GM12875 (cell line): ENCODE data around the gene FANCG.

ENCODE experiments used
- H3K4me3 ChIP-seq: one replicate; pipeline ENCODE4 v1.5.1; 2011; ENCODE audit warnings: low read depth, low read length, control low read depth
- TF ChIP-seq, protein P1 (sequence below): IDR thresholded peaks from 2 replicates; pipeline ENCODE4 v1.5.1; 2011; ENCODE audit warnings: low read depth, mild to moderate bottlenecking, control low read depth, inconsistent platforms, low read length, moderate library complexity, borderline replicate concordance; ENCODE audit not compliant: insufficient read depth

The FANCG gene

DNA sequence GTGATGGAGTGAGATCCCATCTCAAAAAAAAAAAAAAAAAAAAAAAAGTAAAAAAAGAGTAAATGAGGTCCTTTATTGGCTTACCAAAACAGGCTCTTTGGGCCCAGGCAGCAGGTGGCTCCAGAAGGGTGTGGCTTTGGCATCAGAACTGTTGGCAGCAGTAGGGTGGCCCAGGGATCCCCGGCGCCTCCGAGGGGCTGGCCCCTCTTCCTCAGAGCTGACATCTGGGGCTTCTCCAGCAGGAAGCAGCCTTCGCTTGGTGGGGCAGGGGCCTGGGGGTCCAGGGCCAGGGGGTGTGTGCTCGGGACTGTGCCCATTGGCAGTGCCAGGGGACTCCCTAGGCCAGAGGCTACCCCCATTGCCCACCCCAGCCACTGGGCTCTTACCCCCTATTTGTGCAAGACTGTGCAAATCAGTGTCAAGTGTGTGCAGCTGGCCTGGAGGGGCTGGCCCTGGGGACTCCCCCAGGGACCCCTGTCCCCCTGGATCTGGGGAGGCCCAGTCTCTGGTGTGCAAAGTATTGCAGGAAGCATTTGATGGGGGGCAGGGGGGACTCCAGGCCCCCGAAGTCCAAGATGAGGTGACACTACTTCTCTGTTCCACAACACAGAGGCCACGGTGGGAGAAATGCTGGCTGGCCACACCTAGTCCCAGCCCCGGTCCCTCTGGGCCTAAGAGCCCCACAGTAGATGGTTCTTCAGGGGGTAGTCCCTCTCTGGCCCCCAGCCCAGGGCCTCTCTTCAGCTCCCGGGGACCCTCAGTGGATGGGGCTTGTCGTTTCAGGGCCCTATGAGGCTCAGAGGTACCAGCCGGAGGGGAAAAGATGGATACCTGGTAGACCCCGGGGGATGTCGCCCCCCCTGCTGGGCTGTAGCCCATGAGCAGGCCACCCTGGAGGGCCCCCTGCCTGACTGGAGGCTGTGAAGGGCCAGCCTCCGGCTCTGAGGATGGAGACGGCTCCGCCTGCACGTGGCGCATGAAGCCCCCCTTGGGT, 27.9 kb upstream of the FANCG start:
- TF ChIP-seq, protein P1, sequence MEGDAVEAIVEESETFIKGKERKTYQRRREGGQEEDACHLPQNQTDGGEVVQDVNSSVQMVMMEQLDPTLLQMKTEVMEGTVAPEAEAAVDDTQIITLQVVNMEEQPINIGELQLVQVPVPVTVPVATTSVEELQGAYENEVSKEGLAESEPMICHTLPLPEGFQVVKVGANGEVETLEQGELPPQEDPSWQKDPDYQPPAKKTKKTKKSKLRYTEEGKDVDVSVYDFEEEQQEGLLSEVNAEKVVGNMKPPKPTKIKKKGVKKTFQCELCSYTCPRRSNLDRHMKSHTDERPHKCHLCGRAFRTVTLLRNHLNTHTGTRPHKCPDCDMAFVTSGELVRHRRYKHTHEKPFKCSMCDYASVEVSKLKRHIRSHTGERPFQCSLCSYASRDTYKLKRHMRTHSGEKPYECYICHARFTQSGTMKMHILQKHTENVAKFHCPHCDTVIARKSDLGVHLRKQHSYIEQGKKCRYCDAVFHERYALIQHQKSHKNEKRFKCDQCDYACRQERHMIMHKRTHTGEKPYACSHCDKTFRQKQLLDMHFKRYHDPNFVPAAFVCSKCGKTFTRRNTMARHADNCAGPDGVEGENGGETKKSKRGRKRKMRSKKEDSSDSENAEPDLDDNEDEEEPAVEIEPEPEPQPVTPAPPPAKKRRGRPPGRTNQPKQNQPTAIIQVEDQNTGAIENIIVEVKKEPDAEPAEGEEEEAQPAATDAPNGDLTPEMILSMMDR = no peak

DNA sequence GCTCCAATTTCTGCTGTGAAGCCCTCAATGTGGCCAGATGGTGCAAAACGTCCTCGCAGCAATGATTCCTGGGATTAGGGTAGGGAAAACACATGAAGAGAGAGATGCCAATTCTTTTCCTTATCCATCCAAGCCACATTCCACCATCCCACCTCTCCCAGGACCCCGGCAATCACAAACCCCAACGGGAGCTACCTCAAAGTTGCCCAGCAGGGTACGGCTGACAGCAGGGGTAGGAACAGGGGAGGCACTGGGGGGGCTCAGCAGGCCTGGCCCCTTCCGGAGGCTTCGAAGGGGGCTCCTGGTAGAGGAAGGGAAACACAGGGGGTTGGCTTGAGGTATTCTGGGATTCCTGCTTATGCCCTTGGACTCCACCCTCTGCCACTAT, 26.6 kb upstream of the FANCG start:
- H3K4me3 ChIP-seq = no peak overlapping the region
- TF ChIP-seq, protein P1 = no peak

More for the DNA sequence above, 27.9 kb upstream of the FANCG start:
- H3K4me3 ChIP-seq = no peak overlapping the region

DNA sequence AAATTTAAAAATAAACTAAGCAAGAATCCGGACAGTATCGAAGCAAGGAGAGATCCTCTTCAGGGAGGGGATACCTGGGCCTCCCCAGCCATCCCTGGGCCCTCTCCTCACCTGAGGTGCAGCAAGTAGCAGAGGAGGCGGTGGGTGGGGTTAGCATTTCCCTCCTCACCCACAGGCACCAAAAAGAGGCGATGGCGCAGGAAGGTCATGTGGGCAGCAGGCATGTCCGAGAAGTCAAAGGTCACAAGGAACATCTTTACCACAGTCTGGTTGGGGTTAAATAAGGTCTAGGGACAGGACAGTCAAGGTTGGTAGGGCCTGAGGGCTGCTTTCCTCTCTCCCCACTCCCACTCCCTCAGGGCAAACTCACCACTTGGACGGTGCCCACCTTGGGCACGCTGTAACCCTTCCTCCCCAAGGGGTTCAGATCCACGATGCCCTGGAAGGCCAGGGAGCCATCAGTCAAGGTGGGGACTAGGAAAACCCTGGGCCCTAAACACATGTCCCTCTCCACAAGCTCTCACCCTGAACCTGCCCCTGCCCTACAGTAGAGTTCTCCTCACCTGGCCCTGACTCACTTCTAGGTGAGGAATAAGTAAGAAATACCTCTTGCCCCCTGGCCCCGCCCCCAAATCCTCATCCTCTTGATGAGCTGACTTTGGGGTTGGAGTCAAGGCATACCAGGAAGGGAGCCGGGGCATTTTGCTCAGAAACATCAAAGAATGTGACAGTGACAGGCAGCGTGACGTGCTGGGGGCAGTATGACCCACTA, 26.0 kb upstream of the FANCG start:
- TF ChIP-seq, protein P1 = no peak
- H3K4me3 ChIP-seq = no peak overlapping the region

DNA sequence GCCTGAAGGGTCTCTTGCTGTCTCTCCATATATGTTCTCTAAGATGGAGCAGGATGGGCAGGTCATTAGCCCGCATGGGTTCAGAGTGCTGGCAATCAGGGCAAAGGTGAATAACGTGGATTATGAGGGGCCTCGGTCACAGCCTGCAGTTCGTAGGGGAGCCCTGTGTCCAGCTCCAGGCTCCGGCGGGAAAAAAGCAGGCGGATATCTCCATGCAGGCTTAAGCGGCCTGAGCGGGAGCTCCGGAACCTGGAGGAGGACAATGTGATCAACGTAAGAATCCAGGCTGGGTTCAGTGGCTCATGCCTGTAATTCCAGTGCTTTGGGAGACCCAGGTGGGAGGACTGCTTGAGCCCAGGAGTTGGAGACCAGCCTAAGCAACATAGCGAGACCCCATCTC, 25.4 kb upstream of the FANCG start:
- no peak overlapping the region for H3K4me3 ChIP-seq
- TF ChIP-seq, protein P1 = no peak

DNA sequence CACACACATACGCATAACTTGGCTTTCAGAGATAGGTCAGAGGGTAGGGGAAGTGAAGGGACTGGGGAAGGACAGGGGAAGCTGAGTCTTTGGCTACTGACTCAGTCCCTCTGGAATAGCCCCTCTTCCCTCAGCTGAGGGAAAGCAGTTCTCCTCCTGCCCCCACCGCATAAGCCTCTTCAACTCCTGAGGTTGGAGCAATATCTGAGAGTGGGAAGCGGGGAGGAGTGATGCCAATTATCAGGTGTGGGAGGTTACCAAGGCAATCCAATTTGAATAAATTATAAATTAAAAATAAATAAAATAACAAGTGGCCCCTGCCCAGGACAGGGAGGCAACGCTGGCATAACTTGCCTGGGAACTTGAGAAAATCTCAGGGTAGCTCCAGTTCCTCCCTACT, 24.8 kb upstream of the FANCG start:
- TF ChIP-seq, protein P1 = no peak
- no peak overlapping the region for H3K4me3 ChIP-seq

DNA sequence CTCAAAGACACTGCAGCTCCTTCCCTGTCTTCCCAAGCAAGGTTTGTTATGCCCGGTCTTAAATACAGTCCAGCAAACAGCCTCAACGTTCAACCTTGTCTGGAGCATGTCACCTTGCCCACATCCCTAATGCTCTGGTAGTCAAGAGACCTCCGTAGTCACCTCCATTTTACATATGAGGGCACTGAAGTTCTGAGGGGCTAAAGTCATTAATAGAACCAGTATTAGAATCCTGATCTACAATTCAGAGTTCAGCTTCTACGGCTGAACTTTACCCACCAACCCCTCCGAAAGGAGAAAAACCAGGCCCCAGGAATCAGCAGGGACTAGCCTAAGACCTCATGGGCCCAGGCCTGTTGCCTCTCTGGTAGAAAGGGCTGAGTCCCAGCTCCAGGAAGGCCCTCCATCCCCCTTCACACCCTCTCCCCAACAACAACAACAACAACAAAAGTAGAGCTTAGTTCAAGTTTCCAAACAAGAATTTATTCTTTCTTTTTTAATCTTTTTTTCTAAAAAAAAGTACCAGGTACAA, 24.0 kb upstream of the FANCG start:
- H3K4me3 ChIP-seq = peak overlapping the region; percentile 87
- TF ChIP-seq, protein P1 = no peak
